T-helper 2 cell treated with Interferon-gamma antibody and Interleukin-4, amounts not matched to agents 100 ng/mL and 5 ng/mL, for 36 hours (primary cell): ENCODE measurements around the gene NR4A3. TPM values are rescaled to one million over a fixed set of nuclear protein-coding genes. Genes with fewer than 3 reads are reported as not detected.
"Not testable (repeated sequence)": the region's sequence is repeated elsewhere in the genome, so short reads cannot be mapped to it uniquely, and the experiment has no call there.

Source experiments
- intact Hi-C: fragments of 100-400 bp; cut with micrococcal nuclease; formaldehyde crosslinking; loops from one replicate; pipeline ENCODE4 v1.15.1; 2023
- total RNA-seq: library from RNA; stranded (reverse); gene quantifications from 2 replicates; pipeline ENCODE4 v1.2.3, GENCODE V29; 2022

The NR4A3 gene
- total RNA-seq = 2.3 and 2.8 TPM in 2 replicates

DNA sequence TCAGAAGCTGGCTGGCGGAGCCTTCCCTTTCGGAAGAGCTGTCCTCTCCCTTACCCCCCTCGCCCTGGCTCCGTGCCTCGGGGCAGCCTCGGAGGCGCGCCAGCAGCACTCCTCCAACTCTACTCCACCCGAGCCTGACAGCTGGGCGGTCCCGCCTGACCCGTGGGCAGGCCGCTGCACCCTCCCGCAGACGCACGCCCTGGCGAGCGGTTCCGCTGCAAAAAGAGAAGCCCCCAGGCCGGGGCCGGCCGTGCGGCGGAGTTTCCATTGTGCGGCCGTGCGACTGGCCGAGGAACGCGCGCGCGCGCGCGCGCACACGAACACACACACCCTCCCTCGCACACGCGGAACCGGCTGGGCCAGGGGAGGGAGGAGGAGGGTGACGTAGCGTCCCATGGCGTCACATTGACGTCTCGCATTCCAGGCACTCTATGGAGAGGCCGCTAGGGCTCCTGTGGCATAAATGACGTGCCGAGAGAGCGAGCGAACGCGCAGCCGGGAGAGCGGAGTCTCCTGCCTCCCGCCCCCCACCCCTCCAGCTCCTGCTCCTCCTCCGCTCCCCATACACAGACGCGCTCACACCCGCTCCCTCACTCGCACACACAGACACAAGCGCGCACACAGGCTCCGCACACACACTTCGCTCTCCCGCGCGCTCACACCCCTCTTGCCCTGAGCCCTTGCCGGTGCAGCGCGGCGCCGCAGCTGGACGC, at the start of gene NR4A3:
Gene NR4A3 (plus strand): TSS at position 490 of the 713 bp plus-strand sequence. CDS start 6,158 bp downstream, outside the sequence.
- intact Hi-C loops = loop anchor here (1.0 to 10.0 kb wide), 14 partner anchors 22 to 1717 kb away; partner anchors contain the start of genes MRPL50, MSANTD3, TEX10 and ZNF189

DNA sequence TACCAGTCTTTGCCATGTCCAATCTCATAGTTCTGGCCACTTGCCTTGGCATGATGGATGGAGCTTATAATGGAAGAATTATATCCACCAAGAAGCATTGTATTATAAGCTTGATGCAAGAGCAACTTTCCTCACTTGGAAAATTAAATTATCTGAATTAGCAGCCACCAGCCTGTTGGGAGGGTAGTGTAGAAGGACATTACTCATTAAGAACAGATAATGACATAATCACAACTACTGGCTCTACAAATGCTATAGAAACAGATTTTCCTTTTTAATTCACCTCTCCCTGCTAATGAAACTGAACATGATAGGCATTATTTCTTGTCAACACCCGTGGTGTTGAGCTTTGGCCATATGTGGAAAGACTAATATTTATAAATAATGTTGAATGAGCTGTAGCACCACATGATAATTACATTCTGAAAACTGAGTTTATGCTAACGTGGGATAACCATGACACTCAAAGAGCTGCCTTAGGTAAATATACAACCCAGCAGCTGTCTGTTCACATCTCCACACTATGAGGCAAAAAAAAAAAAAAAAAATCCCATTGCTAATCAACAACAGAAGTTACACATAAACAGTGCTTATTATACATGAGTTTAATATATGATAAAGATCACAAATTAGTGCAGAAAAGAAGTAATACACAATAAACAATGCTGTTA, 48.1 kb upstream of the NR4A3 start:
- intact Hi-C loops = no loop called here

DNA sequence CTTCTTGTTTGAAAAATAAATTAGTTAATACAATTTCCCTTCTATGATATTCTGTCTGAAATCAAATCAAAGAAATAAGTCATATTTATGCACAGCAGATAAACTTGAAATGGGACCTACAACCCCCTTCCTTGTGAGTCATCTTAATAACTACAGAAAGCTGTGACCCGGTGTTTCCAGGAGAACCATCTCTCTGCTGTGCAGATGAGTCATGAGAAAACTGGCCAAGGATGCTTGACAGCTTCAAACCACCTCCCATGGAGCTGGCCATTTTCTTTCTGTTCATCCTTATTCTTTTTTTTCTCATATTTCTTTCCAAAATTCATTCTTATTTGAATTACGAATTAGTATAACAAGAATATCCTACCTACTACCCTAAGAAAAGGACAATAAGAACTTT, 43.4 kb upstream of the NR4A3 start:
- intact Hi-C loops = no loop called here

DNA sequence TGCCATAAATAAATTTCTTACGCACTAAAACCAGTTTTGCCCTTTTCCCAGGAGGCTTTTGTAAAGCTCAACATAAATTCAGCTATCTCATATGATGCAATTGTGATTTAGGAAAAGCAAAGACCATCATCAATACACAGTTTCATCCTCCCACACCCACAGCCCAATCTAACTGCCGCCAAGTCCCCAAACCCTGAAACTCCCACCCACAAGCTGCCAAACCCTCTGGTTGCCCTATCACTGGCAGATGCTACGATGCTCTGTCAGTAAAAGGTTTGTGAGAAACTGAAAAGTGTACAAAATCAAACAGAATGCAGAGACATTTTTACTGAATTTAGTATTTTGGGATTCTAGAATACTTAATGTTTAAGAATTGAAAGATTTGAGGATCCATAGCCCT, 42.8 kb upstream of the NR4A3 start:
- intact Hi-C loops = no loop called here

DNA sequence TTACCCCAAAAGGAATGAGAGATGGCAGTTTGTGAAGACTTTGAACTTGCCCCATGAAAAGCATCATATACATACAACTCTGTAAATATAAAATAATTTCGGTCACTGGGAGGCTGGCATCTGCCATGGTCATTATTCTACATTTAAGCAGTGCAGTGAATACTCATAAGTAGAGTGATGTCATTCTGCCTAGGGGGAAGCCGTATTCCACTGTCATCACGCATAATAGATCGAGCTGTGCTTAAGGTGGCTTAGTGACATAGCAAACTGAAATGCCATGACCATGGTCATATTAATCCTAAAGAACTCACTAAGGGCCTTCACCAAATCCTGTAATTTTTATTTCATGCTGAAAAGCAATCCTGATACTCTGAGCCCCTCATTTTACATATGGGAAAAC, 42.4 kb upstream of the NR4A3 start:
- intact Hi-C loops = no loop called here

DNA sequence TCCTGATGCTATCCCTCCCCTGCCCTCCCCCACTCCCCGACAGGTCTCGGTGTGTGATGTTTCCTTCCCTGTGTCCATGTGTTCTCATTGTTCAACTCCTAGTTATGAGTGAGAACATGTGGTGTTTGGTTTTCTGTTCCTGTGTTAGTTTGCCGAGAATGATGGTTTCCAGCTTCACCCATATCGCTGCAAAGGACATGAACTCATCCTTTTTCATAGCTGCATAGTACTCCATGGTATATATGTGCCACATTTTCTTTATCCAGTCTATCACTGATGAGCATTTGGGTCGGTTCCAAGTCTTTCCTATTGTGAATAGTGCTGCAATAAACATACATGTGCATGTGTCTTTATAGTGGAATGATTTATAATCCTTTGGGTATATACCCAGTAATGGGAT, 39.3 kb upstream of the NR4A3 start:
- intact Hi-C loops = not testable (repeated sequence)

DNA sequence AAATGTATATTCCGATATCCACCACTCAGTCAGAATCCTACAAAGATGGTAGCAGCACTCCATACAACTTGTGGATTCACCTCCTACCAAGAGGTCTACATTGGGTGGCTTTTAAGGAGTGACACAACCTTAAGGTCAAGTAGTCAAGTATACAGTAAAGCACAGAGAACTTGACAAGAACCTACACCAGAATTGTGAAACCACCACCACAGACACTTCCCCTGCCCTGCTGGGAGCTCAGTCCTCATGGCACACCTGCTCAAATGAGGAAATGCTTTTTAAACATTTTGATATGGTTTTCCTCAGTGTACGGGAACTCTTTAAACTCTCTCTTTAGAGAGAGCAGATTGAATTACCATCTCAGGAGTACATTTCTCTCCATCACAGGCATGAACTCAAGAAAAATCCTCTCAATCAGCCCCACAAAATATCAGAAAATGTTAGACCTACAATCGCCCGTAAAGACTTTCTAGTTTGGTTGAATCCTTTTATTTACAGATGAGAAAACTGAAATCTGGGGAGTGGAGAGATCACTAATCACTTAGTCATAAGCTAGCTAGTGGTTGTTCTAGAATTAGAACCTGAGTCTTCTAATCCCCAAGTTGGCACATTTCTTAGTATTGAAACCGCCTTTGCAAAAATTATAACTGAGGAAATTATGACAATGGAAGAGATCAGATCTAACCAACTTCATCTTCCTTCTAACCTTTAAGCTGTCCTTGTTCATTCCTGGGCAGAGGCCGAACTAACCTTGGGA, 38.5 kb upstream of the NR4A3 start:
- intact Hi-C loops = no loop called here

DNA sequence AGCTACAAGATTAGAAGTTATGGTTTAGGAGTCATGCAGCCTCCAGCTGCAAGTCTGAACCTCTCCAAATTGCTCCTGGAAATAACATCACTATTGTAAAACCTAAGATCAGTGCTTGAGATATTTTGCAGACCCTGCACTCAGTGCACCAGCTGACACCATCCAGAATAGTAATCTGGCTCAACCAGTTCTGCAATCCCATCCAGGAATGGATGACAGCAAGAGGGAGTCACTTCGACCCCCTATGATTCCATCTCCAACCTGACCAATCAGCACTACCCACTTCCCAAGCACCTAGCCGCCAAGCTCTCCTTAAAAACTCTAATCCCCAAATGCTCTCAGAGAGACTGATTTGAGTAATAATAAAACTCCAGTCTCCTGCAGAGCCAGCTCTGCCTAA, 37.9 kb upstream of the NR4A3 start:
- intact Hi-C loops = no loop called here

DNA sequence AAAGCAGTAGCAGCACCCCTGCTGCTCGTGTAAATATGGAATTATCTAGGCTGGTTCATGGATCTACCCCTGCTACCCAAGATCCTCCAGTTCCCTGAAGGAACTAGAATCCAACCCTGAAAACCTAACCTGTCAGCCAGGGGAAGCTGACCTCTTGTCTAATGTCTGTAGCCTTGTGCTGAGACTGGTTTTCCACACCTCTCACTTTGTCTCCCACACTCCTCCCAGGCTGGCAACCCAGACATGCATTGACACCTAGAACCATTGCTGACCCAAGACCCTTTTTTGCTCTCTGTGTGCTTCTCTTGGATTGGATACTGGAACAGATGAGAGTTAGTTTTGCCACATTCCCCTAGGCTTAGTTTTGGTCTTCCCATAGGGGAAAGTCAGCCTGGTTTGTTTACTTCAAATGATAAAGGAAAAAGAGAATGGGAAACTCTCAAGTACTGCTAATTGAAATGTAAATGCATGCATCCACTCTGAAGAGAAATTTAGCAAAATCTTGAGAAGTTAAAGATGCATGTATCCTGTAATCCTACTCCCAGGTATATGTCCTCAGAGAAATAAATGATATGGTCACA, 36.6 kb upstream of the NR4A3 start:
- intact Hi-C loops = no loop called here

DNA sequence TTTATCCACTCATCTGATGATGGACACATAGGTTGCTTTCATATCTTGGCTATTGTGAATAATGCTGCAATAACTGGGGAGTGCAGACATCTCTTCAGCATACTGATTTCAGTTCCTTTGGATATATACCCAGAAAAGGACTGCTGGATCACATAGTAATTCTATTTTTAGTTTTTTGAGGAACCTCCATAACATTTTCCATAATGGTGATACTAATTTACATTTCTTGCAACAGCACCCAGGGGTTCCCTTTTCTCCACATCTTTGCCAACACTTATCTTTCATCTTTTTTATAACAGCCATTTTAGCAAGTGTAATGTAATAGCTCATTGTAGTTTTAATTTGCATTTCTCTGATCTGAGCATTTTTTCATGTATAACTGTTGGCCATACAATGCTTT, 34.1 kb upstream of the NR4A3 start:
- intact Hi-C loops = no loop called here

DNA sequence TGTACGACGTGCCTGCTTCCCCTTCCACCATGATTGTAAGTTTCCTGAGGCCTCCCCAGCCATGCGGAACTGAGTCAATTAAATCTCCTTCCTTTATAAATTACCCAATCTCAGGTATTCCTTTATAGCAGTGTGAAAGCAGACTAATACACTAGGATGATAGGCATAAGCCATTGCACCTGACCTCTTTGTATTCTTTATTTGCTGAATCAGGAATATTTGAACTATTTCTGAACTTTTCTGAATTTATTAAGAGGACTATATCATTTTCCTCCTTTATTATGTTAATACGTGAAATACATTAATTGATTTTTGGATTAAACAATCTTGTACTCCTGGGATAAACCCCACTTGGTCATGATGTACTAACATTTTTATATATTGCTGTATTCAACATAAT, 28.2 kb upstream of the NR4A3 start:
- intact Hi-C loops = no loop called here

DNA sequence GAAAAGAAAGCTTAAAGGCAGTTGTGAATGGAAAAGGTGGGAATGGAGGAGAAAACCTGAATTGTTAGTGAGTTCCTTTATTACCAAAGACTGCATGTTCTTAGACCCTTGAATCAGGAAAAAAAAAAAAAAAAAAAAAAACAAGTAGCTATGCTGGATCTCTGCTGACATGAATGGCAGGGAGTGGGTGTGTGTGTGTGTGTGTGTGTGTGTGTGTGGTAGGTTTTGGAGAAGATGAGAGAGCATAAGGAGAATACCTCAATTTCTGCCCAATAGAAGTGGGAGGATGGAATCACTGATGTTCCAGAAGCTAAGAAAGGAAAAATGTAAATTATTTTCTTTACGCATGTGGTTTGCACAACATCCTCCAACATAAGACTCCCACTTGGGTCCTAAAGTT, 25.5 kb upstream of the NR4A3 start:
- intact Hi-C loops = no loop called here

DNA sequence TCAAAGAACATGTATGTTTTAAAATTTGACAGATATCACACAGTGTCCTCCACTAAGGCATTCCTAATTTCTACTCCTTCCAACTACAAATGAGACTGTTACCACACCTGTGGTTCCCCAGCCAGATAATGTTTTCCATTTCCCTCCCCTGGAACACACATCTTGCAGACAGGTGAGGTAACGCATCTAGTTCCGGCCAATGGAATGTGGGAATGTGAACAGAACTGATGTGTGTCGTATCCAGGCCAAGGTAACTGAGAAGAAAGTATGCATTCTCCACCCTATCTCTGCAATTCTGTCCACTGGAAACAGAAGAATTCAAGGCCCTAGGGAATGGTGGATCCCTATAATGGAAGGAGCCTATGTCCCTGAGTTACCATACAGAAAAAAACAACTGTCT, 19.9 kb upstream of the NR4A3 start:
- intact Hi-C loops = no loop called here

DNA sequence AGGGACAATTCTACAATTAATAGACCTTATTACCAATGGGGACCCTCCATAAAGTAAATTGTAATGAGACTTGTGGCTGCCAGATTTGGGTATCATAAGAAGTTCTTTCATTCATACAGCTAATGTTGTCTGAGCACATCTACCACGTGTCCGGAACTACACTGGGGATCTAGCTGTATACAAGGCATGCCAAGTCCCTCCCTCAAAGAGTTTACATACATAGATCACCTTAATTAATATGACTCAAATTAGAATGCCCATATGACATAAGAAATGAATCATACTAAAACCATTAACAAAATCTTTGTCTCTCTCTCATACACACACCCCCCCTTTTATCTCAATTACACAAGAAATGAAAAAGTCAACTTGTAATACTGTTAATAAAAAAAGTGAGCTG, 18.0 kb upstream of the NR4A3 start:
- intact Hi-C loops = no loop called here

DNA sequence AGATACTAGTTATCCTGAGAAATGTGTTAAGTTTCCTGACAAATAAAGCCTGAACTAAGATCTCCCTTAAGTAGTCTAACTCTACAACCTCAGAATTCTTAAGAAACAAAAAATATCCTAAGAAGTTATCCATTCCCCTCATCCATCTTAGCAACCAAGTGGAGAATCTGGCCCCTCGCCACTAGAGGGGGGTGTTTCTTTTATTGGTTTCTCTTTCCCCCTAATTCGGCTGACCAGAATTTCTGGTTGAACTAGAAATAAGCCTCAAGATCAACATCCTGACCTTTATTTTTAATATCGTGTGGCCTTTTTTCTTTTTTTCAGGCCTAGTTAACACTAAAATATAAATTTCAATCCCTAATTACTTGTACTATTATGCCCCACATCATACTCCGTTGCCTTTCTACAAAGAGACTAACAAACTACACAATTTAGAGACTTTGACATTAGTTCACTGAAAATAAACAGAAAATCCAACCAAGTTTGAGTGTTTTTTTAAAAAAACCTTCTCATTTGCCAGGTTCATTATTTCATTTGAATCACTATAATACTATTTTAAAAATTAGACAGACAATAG, 14.3 kb upstream of the NR4A3 start:
- intact Hi-C loops = loop anchor here (1.0 to 5.0 kb wide), 3 partner anchors 12 to 515 kb away; no protein-coding TSS in a partner anchor

DNA sequence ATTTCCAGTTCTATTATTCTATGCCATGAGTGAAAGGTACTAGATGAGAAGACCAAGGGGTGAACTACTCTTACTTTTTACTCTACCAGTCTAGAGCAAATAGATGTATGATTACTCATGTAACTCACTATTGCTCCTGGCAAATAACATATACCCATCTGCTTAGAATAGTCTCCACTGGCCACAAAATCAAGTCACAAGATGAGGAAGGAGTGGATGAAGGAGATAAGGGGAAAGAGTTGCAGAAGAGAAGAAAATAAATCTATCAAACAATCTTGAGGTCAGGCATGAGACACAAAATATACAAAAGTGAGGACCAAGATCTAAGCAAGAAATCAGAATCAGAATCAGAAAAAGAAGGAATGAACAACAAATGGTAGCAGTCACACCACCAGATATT, 13.7 kb upstream of the NR4A3 start:
- intact Hi-C loops = loop anchor here (1.0 to 5.0 kb wide), 3 partner anchors 11 to 514 kb away; no protein-coding TSS in a partner anchor

DNA sequence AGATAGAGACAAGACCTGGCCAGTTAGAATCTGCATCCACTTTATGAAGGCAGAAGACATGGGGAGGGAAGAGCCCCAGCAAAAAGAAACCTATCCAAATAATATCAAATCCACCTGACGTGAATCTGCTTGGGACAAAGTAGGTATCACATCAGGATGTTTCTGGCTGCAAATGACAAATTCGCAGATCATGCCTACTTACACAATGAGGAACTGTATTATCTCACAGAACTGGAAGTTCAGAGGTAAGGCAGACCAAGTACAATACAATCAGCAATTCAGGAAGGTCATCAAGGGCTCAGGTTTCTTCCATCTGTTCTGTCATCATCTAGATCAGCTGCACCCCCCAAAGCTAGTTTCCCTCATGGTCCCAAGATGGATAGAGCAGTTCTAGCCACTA, 13.2 kb upstream of the NR4A3 start:
- intact Hi-C loops = loop anchor here (5.0 kb wide), 1 partner anchor 514 kb away; no protein-coding TSS in a partner anchor

DNA sequence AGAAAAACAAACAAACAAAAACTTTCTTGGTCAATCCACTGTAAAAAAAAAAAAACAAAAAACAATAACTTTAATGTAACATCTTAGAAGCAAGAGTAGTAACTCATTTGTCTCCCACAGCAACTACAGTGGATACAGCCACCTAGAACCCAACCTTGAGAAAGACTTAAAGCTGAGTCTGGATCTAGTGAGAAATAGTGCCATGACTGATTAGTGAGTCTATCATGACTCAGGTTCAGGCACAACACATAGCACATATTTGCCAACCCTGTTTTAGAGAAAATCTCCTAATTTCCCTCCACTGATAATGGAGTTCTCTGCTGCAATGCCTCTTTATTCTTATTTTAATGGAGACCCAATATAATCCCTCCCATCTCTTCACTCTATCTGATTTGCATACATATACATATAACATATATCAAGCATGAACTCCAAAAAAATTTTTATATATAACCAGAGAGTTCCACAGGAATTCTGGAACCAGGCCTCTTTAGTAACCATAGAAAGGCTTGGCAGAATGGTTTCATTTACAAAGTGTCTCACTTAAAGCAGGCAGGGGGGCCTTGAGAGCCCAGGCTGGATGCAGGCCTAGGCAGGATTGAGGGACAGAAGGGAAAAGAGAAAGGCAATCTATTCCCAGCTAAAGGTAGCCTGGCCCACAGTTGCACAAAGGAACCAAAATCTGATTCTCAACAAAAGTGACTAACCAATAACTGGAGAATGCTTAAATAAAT, 11.9 kb upstream of the NR4A3 start:
- intact Hi-C loops = loop anchor here (5.0 kb wide), 1 partner anchor 513 kb away; no protein-coding TSS in a partner anchor

DNA sequence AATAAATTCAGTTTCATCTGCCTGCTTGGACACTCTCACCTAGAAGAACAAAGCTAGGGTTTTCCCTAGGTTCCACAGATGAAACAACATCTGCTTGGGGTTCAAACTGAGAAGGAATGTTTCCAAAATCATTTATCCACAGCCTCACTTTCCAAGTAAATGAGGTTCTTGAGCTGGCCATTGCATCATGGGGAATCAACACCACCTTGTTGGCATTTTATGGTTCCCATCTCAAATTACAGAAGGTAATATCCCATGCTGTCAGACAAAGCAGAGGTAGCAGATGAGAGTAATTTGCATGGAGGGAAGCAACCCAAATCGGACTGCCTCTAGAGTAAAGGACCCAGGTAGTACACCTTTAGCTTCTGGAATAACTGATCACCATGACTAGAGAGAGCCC, 10.5 kb upstream of the NR4A3 start:
- intact Hi-C loops = no loop called here

DNA sequence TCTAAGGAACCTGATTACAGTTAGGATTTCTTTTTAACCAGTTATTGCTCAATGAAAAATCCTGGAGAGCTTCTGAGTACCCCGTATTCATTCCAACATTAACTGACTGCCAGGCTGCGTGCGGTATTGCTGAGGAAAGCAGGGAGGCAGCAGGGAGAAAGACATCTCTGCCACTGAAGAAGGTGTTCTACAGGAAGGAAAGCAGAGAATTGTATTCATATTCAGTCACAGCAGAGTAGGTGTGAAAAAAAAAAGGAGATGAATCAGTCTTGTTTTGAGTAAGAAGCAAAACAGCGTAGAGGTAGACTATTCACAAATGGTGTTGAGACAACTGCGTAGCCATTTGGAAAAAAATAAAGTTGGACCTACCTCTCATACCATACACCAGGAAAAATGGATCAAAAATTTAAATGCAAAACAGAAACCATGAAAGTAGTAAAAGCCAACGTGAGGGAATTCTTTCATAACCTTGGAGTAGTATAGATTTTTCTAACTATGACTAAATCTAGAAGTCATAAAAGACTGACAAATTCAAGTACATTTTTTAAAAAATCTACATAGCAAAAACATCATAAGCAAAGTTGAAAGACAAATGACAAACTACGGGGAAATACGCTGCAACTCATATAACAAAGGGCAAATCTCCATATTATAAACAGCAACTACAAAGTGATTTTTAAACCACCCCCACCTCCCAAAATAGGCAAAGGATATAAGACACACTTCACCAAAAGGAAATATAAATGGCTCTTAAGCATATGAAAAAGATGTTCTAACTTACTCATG, 9.9 kb upstream of the NR4A3 start:
- intact Hi-C loops = no loop called here
